IMR-90 (cell line): ENCODE measurements around the gene GGT5. TPM values are rescaled to one million over a fixed set of nuclear protein-coding genes. Genes with fewer than 3 reads are reported as not detected.

Experiments
- ATAC-seq: fragments of 200-7000 bp; cut with Tn5 transposase; 2 replicates; pipeline ENCODE4 v1.9.1; 2020; ENCODE audit warnings: low read depth, mild to moderate bottlenecking, moderate library complexity
- BruUV-seq: library from RNA; stranded (reverse); fragments of 400-500 nt; replicated peaks from 2 replicates; lab custom pipeline; 2021; lab: Mats Ljungman, UMichigan
- CTCF ChIA-PET: fragments of 300-600 bp; formaldehyde crosslinking; extraction: SDS; loops from one replicate; lab custom pipeline; 2021; ENCODE audit warnings: antibody characterized with exemption; lab: Yijun Ruan, JAX
- POLR2A ChIA-PET: fragments of 300-600 bp; sonication (Branson Sonifier 250); formaldehyde crosslinking; loops from one replicate; lab custom pipeline; 2022; ENCODE audit warnings: antibody characterized with exemption; ENCODE audit not compliant: unreplicated experiment; lab: Charles Lee
- DNase-seq: peaks from one replicate; pipeline ENCODE4 v3.0.0; 2013
- H2AFZ ChIP-seq: replicated peaks from 2 replicates; pipeline ENCODE3; 2013; ENCODE audit warnings: low read length, mild to moderate bottlenecking; ENCODE audit not compliant: poor library complexity
- H2AK5ac ChIP-seq: 2 replicates; pipeline ENCODE4 v1.6.1; 2013; ENCODE audit warnings: low read depth, low read length, inconsistent platforms
- H2AK9ac ChIP-seq: replicated peaks from 2 replicates; pipeline ENCODE3; 2013; ENCODE audit warnings: mild to moderate bottlenecking, low read depth, low read length, moderate library complexity; ENCODE audit not compliant: poor library complexity
- H2BK120ac ChIP-seq: 2 replicates; pipeline ENCODE4 v1.6.1; 2013; ENCODE audit warnings: low read depth, low read length, inconsistent platforms
- H2BK15ac ChIP-seq: 3 replicates; pipeline ENCODE4 v1.6.1; 2013; ENCODE audit warnings: low read depth, low read length, inconsistent platforms
- H2BK20ac ChIP-seq: 2 replicates; pipeline ENCODE4 v1.6.1; 2013; ENCODE audit warnings: low read depth, mild to moderate bottlenecking, inconsistent platforms, low read length, moderate library complexity
- H2BK5ac ChIP-seq: 2 replicates; pipeline ENCODE4 v1.6.1; 2013; ENCODE audit warnings: mild to moderate bottlenecking, low read depth, low read length, inconsistent platforms; ENCODE audit not compliant: poor library complexity, severe bottlenecking
- H3K14ac ChIP-seq: replicated peaks from 2 replicates; pipeline ENCODE4 v1.6.1; 2013; ENCODE audit warnings: low read depth, low read length, inconsistent platforms
- H3K18ac ChIP-seq: 2 replicates; pipeline ENCODE4 v1.6.1; 2013; ENCODE audit warnings: low read depth, low read length, control low read depth
- H3K23ac ChIP-seq: 2 replicates; pipeline ENCODE4 v1.6.1; 2013; ENCODE audit warnings: low read depth, low read length, inconsistent platforms
- H3K27ac ChIP-seq: 2 replicates; pipeline ENCODE4 v1.5.1; 2013; ENCODE audit warnings: mild to moderate bottlenecking, control low read depth, low read length; ENCODE audit not compliant: insufficient read depth
- H3K27me3 ChIP-seq: 2 replicates; pipeline ENCODE4 v1.6.1; 2013; ENCODE audit warnings: low read length; ENCODE audit not compliant: control insufficient read depth, insufficient read depth
- H3K36me3 ChIP-seq: 2 replicates; pipeline ENCODE4 v1.6.1; 2013; ENCODE audit warnings: low read length, mixed read lengths; ENCODE audit not compliant: control insufficient read depth, insufficient read depth
- H3K4ac ChIP-seq: 2 replicates; pipeline ENCODE4 v1.6.1; 2013; ENCODE audit warnings: low read depth, low read length, inconsistent platforms
- H3K4me1 ChIP-seq: 2 replicates; pipeline ENCODE4 v1.6.1; 2013; ENCODE audit warnings: low read length, mixed read lengths; ENCODE audit not compliant: control insufficient read depth, insufficient read depth
- H3K4me2 ChIP-seq: 2 replicates; pipeline ENCODE4 v1.6.1; 2013; ENCODE audit warnings: low read depth, mild to moderate bottlenecking, control low read depth, low read length, moderate library complexity
- H3K4me3 ChIP-seq: 2 replicates; pipeline ENCODE4 v1.5.1; 2013; ENCODE audit warnings: low read depth, mild to moderate bottlenecking, control low read depth, low read length, moderate library complexity; ENCODE audit not compliant: insufficient read depth
- H3K56ac ChIP-seq: 2 replicates; pipeline ENCODE4 v1.6.1; 2013; ENCODE audit warnings: low read length, inconsistent platforms; ENCODE audit not compliant: insufficient read depth; ENCODE audit errors: extremely low read depth
- H3K79me1 ChIP-seq, 2 experiments: 2 replicates each; pipeline ENCODE4 v1.6.1; 2013; ENCODE audit warnings: low read length in 2 of 2, inconsistent platforms in 1 of 2, low read depth in 1 of 2
- H3K9ac ChIP-seq: 2 replicates; pipeline ENCODE4 v1.6.1; 2013; ENCODE audit warnings: low read depth, low read length, control low read depth
- H3K9me1 ChIP-seq: 2 replicates; pipeline ENCODE4 v1.6.1; 2013; ENCODE audit warnings: low read length, inconsistent platforms; ENCODE audit not compliant: insufficient read depth
- H3K9me3 ChIP-seq: 2 replicates; pipeline ENCODE4 v1.6.1; 2013; ENCODE audit warnings: low read length; ENCODE audit not compliant: control insufficient read depth, insufficient read depth
- H4K20me1 ChIP-seq: 2 replicates; pipeline ENCODE4 v1.6.1; 2013; ENCODE audit warnings: low read length, inconsistent platforms; ENCODE audit not compliant: insufficient read depth
- H4K5ac ChIP-seq: 2 replicates; pipeline ENCODE4 v1.6.1; 2013; ENCODE audit warnings: mild to moderate bottlenecking, low read depth, low read length, control low read depth
- H4K8ac ChIP-seq, 2 experiments: 2 replicates each; pipeline ENCODE4 v1.6.1; 2013; ENCODE audit warnings: low read depth in 2 of 2, low read length in 2 of 2, control low read depth in 1 of 2, inconsistent platforms in 1 of 2
- H4K91ac ChIP-seq: 2 replicates; pipeline ENCODE4 v1.6.1; 2013; ENCODE audit warnings: low read depth, low read length, inconsistent platforms; ENCODE audit not compliant: insufficient read depth
- ELK1 ChIP-seq: fragments of 150-350 bp; IDR thresholded peaks from 2 replicates; pipeline ENCODE4 v1.6.1; 2016; ENCODE audit warnings: low read depth, mild to moderate bottlenecking, low read length, moderate library complexity, borderline replicate concordance
- RFX5 ChIP-seq: IDR thresholded peaks from 2 replicates; pipeline ENCODE4 v1.8.0; 2012; ENCODE audit warnings: low read depth, mild to moderate bottlenecking, low read length, moderate library complexity
- WGBS, 2 experiments: methylation state at CpG; one replicate each; pipeline versions ENCODE4 v1.1.5 to v1.1.7; 2013; ENCODE audit warnings: missing lambda C conversion rate in 2 of 2; ENCODE audit not compliant: insufficient read length in 1 of 2; ENCODE audit errors: extremely low coverage in 2 of 2; 5-methylcytosine and 5-hydroxymethylcytosine counted together
- dilution Hi-C: fragments of 300-500 bp; cut with HindIII; formaldehyde crosslinking; loops from one replicate; pipeline ENCODE4 v1.14.3; 2018; ENCODE audit warnings: low sequenced_read_pairs; ENCODE audit not compliant: unreplicated experiment
- in situ Hi-C: fragments of 300-500 bp; cut with MboI; formaldehyde crosslinking; loops from 3 replicates; pipeline ENCODE4 v1.14.3; 2019; ENCODE audit warnings: low sequenced_read_pairs, inconsistent platforms, mixed read lengths
- intact Hi-C: fragments of 100-400 bp; cut with micrococcal nuclease; formaldehyde crosslinking; loops from 2 replicates; pipeline ENCODE4 v1.10.0; 2022
- polyA plus RNA-seq, 3 experiments: library from polyadenylated mRNA; depleted of rRNA; stranded (reverse); fragments of >200 nt; gene quantifications; 2 replicates each; pipeline ENCODE4 v1.2.3, GENCODE V29; 2012; ENCODE audit warnings: low replicate concordance in 1 of 3
- total RNA-seq: library from RNA; depleted of rRNA; stranded (reverse); fragments of >200 nt; gene quantifications from 2 replicates; pipeline ENCODE4 v1.2.3, GENCODE V29; 2012

Gene GGT5
- total and polyA plus RNA-seq, 2 of the 4 experiments (the other 2 are of a cell fraction) = 0.18 to 5.8 TPM

GRCh38 chr22:24185001-24185500 is 59.8 kb downstream of the GGT5 start:
- no peaks in the 10 kb centered on the region for H4K20me1 ChIP-seq
- H3K79me1 ChIP-seq = no peaks in the 10 kb centered on the region
- ChIA-PET CTCF (interaction anchor here (1.1 kb wide), 1 partner anchor 62 kb away, joined by 3 read pairs; no protein-coding TSS in a partner anchor), POLR2A (no interaction called here)
- no peak overlapping the region for H2BK20ac ChIP-seq
- no peak overlapping the region for H4K91ac ChIP-seq
- H3K4me3 ChIP-seq = no peak overlapping the region
- H3K14ac ChIP-seq = no peak overlapping the region
- H3K4me1 ChIP-seq = peaks cover 5% of the 10 kb centered on the region
- ATAC-seq = no peak
- 100% methylated on average over 1 of the region's 16 CpGs; no CpG with 5 or more reads in 1 of the 2 experiments for WGBS, 2 experiments
- dilution Hi-C loops (no loop called here), in situ Hi-C loops (no loop called here), intact Hi-C loops (loop anchor here (5.0 kb wide), 1 partner anchor 342 kb away; no protein-coding TSS in a partner anchor)
- H4K5ac ChIP-seq = no peak overlapping the region
- H2BK15ac ChIP-seq = no peak overlapping the region
- H3K9me3 ChIP-seq = no peaks in the 10 kb centered on the region
- no peak overlapping the region for H2AK9ac ChIP-seq
- H2BK120ac ChIP-seq = no peak overlapping the region
- no peak overlapping the region for H3K27ac ChIP-seq
- H2BK5ac ChIP-seq = no peak overlapping the region
- no peak overlapping the region for H3K18ac ChIP-seq
- H3K27me3 ChIP-seq = no peaks in the 10 kb centered on the region
- no TSS peak for BruUV-seq
- H3K9me1 ChIP-seq = no peaks in the 10 kb centered on the region; the same call in 1 of the 2 replicates
- DNase-seq = no peak
- H3K23ac ChIP-seq = no peak overlapping the region
- H4K8ac ChIP-seq = no peak overlapping the region
- no peak overlapping the region for H3K4me2 ChIP-seq
- H3K56ac ChIP-seq = no peak overlapping the region
- H3K4ac ChIP-seq = no peak overlapping the region
- H2AK5ac ChIP-seq = no peak overlapping the region
- TF ChIP-seq ELK1 (no peak), RFX5 (no peak)
- no peak overlapping the region for H3K9ac ChIP-seq
- no peaks in the 10 kb centered on the region for H3K36me3 ChIP-seq
- H2AFZ ChIP-seq = no peak overlapping the region
